Measurements from ENCODE around the gene STYXL2. TPM values are rescaled to one million over a fixed set of nuclear protein-coding genes. Genes with fewer than 3 reads are reported as not detected.

STYXL2 gene
- total RNA-seq, 1 donor from 2014 or later: 0.27 TPM

DNA sequence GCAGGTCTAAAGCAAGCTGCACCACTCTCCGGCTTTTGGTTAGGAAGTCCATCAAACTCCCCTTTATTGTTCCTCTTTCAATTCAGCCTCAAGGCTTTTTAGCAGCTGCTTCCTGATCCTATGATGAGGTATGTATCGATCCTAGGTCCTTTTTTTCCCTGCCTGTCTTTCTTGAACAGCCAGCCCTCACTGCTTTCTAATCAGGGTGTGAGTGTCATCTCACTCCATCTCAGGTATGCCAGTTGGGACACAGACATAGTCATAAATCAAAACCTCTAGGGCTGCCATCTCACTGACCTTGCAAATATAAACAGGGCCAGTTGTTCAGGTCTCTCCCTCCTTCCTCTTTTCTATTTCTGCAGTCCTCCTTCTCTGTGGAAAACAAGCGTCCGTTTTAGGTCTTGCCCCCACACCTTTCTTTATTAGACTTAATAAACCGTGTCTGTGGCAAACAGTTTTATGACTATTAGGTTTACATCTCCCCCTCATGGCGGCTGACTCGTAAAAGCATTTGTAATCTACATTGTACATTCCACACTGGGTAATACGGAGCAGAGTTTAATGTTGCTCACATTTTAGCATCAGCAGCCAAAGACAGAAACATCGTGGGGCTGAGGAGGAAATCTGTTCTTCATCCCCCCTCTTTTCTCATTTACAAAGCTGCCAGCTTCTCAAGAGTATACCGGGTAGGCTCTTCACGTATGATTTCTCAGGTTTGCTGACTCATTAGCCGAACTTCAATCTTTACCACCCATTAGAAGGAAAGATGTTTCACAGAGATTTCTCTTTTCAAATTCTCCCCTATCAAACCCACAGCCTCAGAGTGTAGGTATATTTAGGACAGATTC lies 11.6 kb downstream of the STYXL2 start:
- TF ChIP-seq, protein P1, sequence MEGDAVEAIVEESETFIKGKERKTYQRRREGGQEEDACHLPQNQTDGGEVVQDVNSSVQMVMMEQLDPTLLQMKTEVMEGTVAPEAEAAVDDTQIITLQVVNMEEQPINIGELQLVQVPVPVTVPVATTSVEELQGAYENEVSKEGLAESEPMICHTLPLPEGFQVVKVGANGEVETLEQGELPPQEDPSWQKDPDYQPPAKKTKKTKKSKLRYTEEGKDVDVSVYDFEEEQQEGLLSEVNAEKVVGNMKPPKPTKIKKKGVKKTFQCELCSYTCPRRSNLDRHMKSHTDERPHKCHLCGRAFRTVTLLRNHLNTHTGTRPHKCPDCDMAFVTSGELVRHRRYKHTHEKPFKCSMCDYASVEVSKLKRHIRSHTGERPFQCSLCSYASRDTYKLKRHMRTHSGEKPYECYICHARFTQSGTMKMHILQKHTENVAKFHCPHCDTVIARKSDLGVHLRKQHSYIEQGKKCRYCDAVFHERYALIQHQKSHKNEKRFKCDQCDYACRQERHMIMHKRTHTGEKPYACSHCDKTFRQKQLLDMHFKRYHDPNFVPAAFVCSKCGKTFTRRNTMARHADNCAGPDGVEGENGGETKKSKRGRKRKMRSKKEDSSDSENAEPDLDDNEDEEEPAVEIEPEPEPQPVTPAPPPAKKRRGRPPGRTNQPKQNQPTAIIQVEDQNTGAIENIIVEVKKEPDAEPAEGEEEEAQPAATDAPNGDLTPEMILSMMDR (IDR thresholded peaks at IDR 0.05; ENCODE audit: partially characterized antibody, unreplicated experiment): no peak
- Mint-ChIP-seq H3K4me3 (ENCODE audit: unreplicated experiment) (no peak overlapping the region), H3K36me3 (ENCODE audit: unreplicated experiment) (peaks cover 19% of the 10 kb centered on the region), H3K27me3 (ENCODE audit: unreplicated experiment) (peaks cover 4% of the 10 kb centered on the region), H3K9me3 (ENCODE audit: unreplicated experiment) (peaks cover 6% of the 10 kb centered on the region), H3K27ac (ENCODE audit: unreplicated experiment) (no peak overlapping the region), H3K4me1 (ENCODE audit: low read depth, unreplicated experiment) (peaks cover 5% of the 10 kb centered on the region)
- no peak for DNase-seq

DNA sequence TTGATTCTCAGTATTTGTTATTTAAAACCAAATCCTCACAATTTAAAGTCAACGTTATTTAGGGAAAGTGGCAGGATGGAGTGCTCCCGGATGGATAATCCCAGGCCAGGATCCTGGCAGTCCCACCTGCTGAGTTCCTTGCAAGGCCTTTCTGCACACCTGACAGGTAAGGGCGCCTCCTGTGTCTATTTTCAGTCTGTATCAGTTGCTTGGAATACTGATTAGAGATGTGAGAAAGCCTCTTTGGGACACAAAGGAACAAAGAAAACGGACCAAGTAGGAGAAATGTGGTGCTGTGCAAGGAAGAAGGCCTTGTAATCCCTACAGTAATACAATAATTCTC lies 12.2 kb downstream of the STYXL2 start:
- TF ChIP-seq, protein P1 (IDR thresholded peaks at IDR 0.05; ENCODE audit: partially characterized antibody, unreplicated experiment): no peak
- Mint-ChIP-seq H3K27ac (ENCODE audit: unreplicated experiment) (no peak overlapping the region), H3K4me1 (ENCODE audit: low read depth, unreplicated experiment) (peaks cover 5% of the 10 kb centered on the region), H3K4me3 (ENCODE audit: unreplicated experiment) (no peak overlapping the region), H3K27me3 (ENCODE audit: unreplicated experiment) (peaks cover 4% of the 10 kb centered on the region), H3K36me3 (ENCODE audit: unreplicated experiment) (peaks cover 19% of the 10 kb centered on the region), H3K9me3 (ENCODE audit: unreplicated experiment) (peaks cover 9% of the 10 kb centered on the region)
- no peak for DNase-seq

DNA sequence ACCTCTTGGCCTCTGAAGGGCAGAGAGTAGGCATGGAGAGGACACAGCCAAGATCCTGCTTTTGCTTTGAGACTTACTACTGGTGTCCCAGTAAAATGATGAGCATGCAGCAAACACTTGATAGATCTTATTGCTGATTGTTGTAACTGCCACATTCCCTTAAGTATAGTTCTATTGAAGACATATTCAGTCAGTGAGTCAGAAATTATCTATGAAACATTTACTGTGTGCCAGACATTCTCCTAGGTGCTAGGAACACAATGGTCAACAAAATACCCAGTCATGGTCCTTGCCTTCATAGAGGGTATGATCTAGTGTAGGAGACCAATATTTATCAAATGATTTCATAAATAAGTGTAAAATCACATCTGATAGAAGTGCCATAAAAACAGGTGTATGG lies 13.6 kb downstream of the STYXL2 start:
- no peak for DNase-seq
- Mint-ChIP-seq H3K27me3 (ENCODE audit: unreplicated experiment) (peaks cover 4% of the 10 kb centered on the region), H3K36me3 (ENCODE audit: unreplicated experiment) (peaks cover 19% of the 10 kb centered on the region), H3K4me1 (ENCODE audit: low read depth, unreplicated experiment) (peaks cover 5% of the 10 kb centered on the region), H3K27ac (ENCODE audit: unreplicated experiment) (no peak overlapping the region), H3K9me3 (ENCODE audit: unreplicated experiment) (peaks cover 9% of the 10 kb centered on the region), H3K4me3 (ENCODE audit: unreplicated experiment) (no peak overlapping the region)
- TF ChIP-seq, protein P1 (IDR thresholded peaks at IDR 0.05; ENCODE audit: partially characterized antibody, unreplicated experiment): no peak

DNA sequence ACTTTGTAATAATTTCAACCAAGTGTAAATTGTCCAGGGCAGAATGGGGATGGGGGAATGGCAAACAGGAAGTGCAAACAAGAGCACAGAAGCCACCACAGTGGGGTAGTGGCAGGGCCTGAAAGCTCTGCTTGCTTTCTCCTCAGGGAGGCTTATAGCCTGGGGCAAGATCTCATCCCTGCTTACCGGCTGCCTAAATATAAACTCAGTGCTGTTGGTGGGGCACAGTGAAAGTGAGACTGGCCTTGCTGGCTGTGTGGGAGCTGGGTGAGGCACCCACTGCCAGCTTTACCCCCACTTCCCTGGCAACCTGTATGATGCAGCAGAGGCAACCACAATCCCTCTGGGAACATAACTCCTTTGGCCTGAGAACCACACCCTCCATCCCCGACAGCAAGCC lies 15.2 kb downstream of the STYXL2 start:
- Mint-ChIP-seq H3K9me3 (ENCODE audit: unreplicated experiment) (peaks cover 9% of the 10 kb centered on the region), H3K4me3 (ENCODE audit: unreplicated experiment) (no peak overlapping the region), H3K27ac (ENCODE audit: unreplicated experiment) (no peak overlapping the region), H3K4me1 (ENCODE audit: low read depth, unreplicated experiment) (peaks cover 5% of the 10 kb centered on the region), H3K36me3 (ENCODE audit: unreplicated experiment) (peaks cover 19% of the 10 kb centered on the region), H3K27me3 (ENCODE audit: unreplicated experiment) (peaks cover 4% of the 10 kb centered on the region)
- TF ChIP-seq, protein P1 (IDR thresholded peaks at IDR 0.05; ENCODE audit: partially characterized antibody, unreplicated experiment): no peak
- DNase-seq: no peak

DNA sequence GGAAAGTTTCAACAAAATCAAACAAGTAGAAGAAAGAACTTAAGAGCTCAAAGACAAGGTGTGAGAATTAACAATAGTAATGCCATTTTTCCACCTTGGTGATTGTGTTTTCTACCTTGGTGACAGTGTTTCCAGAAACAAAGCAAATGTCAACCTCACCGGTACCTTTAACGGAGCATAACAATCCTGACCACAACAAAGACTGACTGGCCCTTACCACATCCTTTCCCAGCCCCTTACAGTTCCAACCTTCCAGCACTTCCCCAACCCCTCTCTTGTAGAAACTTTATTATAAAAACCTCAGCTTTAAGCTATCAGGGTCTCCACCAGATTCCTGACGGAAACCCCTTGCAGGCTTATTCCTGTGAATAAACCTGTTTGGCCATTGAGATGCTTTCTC lies 16.7 kb downstream of the STYXL2 start:
- H3K27ac Mint-ChIP-seq (ENCODE audit: unreplicated experiment): no peak overlapping the region
- TF ChIP-seq, protein P1 (IDR thresholded peaks at IDR 0.05; ENCODE audit: partially characterized antibody, unreplicated experiment): no peak
- peaks cover 9% of the 10 kb centered on the region for H3K9me3 Mint-ChIP-seq (ENCODE audit: unreplicated experiment)
- H3K36me3 Mint-ChIP-seq (ENCODE audit: unreplicated experiment): peaks cover 19% of the 10 kb centered on the region
- H3K4me1 Mint-ChIP-seq (ENCODE audit: low read depth, unreplicated experiment): peaks cover 1% of the 10 kb centered on the region
- no peak for DNase-seq
- H3K4me3 Mint-ChIP-seq (ENCODE audit: unreplicated experiment): no peak overlapping the region
- H3K27me3 Mint-ChIP-seq (ENCODE audit: unreplicated experiment): peaks cover 2% of the 10 kb centered on the region
